K562 (cell line): ENCODE results near the gene ACP4. TPM values are rescaled to one million over a fixed set of nuclear protein-coding genes. Genes with fewer than 3 reads are reported as not detected.

Source experiments
- ARID3A ChIP-seq: IDR thresholded peaks from 2 replicates; pipeline ENCODE4 v1.6.1; 2012; ENCODE audit warnings: low read depth, low read length, improper control_type of control experiment, borderline replicate concordance
- CREB1 ChIP-seq, 2 experiments: sonication (generic) in 1 of 2; formaldehyde crosslinking in 1 of 2; IDR thresholded peaks; 2 replicates each; pipeline versions ENCODE4 v1.6.1 to v1.8.0; 2012 to 2022; ENCODE audit warnings: inconsistent platforms in 1 of 2, mild to moderate bottlenecking in 1 of 2, missing genetic modification reagents in 1 of 2, moderate library complexity in 1 of 2
- FOXP4 ChIP-seq: sonication (generic); formaldehyde crosslinking; IDR thresholded peaks from 2 replicates; pipeline ENCODE4 v1.8.0; 2022; ENCODE audit warnings: mild to moderate bottlenecking, missing genetic modification reagents, borderline replicate concordance
- HNRNPLL ChIP-seq: fragments of 200-400 bp; formaldehyde crosslinking; IDR thresholded peaks from 2 replicates; pipeline ENCODE4 v1.6.1; 2017; ENCODE audit warnings: low read length, low read depth, mild to moderate bottlenecking; ENCODE audit not compliant: poor library complexity, severe bottlenecking
- MAZ ChIP-seq, 2 experiments: fragments of 450-650 bp in 1 of 2; sonication (generic) in 1 of 2; formaldehyde crosslinking; IDR thresholded peaks in 1 of 2; conservative IDR thresholded peaks in 1 of 2; 2 replicates each; pipeline versions ENCODE4 v1.4.0 to v1.5.0; 2020; ENCODE audit warnings: mild to moderate bottlenecking in 1 of 2, missing genetic modification reagents in 1 of 2
- NCOR1 ChIP-seq: fragments of 450-650 bp; IDR thresholded peaks from 2 replicates; pipeline ENCODE4 v1.6.1; 2016; ENCODE audit warnings: mild to moderate bottlenecking, moderate library complexity
- PURB ChIP-seq: sonication (generic); formaldehyde crosslinking; IDR thresholded peaks from 2 replicates; pipeline ENCODE4 v1.9.0; 2021; ENCODE audit warnings: low read depth, mild to moderate bottlenecking, missing genetic modification reagents
- TEAD2 ChIP-seq: fragments of 450-650 bp; IDR thresholded peaks from 2 replicates; pipeline ENCODE4 v1.6.1; 2016; ENCODE audit warnings: missing genetic modification characterization, control low read depth, missing compliant biosample characterization
- ZC3H4 ChIP-seq: sonication (generic); formaldehyde crosslinking; IDR thresholded peaks from 2 replicates; pipeline ENCODE4 v1.9.0; 2021; ENCODE audit warnings: missing genetic modification reagents, borderline replicate concordance
- polyA plus RNA-seq, 8 experiments: library from polyadenylated mRNA; depleted of rRNA in 4 of 8; stranded (reverse) in 5 of 8; unstranded in 3 of 8; fragments of >200 nt; fragmentation: Nextera tagmentation in 2 of 8; fragmentation: Illumina TruSeq in 1 of 8; extraction: Ambion mirVana in 2 of 8; extraction: Trizol in 1 of 8; gene quantifications; 2 replicates each; pipeline versions ENCODE4 v1.2.1 to v1.2.3, GENCODE V29; 2011 to 2014; ENCODE audit warnings: inconsistent platforms in 1 of 8, missing spikeins in 1 of 8
- total RNA-seq, 7 experiments: library from RNA; depleted of rRNA in 6 of 7; stranded (reverse); fragments of >200 nt in 6 of 7; fragmentation: Illumina TruSeq in 2 of 7; extraction: Trizol in 2 of 7; gene quantifications; 2 replicates each; pipeline versions ENCODE4 v1.2.1 to v1.2.3, GENCODE V29; 2011 to 2021; ENCODE audit warnings: low replicate concordance in 1 of 7
- TF ChIP-seq, protein P1 (sequence below), 3 experiments: fragments of 200-800 bp in 1 of 3; fragments of 250-450 bp in 1 of 3; fragments of 450-650 bp in 1 of 3; sonication (Bioruptor Pico) in 1 of 3; sonication (Bioruptor generic) in 1 of 3; formaldehyde crosslinking in 1 of 3; IDR thresholded peaks; 2 replicates each; pipeline versions ENCODE4 v1.6.1 to v1.8.0; 2016 to 2022; ENCODE audit warnings: mild to moderate bottlenecking in 2 of 3, missing genetic modification characterization in 2 of 3, missing compliant biosample characterization in 1 of 3, moderate library complexity in 1 of 3
- TF ChIP-seq, protein P2 (sequence below): sonication (generic); formaldehyde crosslinking; IDR thresholded peaks from 2 replicates; pipeline ENCODE4 v1.8.1; 2023; ENCODE audit warnings: missing genetic modification reagents, mild to moderate bottlenecking, borderline replicate concordance

ACP4 gene
- total and polyA plus RNA-seq, 9 of the 15 experiments (the other 6 are each of a cell fraction or from before 2014, with no cell fraction given) = not detected

DNA sequence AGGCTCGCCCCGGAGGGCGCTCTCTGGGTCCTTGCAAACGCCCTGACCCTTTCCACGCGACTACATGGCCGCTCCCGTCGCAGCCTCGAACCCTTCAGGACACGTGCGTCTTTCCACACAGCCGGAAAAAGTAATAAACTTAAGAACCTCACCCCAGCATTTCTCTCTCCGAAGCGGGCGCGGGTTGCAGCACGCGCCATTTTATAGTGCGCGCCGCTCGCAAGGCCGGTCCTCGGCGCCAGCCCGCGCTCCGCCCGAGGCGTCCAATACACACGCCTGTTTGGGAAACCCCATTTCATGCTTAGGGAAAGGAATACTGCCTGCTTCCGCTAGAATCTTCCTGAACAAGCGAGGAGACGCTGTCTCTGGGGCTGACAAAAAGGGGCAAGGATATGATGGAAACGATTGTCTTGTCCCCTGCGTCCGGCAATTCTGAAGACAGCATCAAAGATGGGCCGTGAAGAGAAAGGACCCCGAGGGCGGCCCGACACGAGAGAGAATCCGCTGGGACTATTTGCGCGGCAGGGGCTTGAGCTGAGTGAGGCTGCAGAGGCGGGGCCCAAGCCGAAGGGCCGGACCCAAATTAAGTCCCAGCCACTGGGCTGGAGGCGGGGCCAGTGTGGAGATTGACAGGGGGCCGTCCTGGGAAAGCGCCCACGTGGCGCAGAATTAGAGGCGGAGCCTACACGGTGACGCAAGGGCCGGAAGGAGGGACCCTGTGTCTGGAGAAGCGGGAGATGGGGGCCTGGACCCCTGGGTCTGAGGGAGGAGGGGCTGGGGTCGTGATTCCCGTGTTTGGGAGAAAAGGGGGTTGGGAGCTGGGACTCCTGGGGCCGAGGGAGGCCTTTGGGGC is 14.4 kb downstream of the ACP4 start (continued):
- TF ChIP-seq ARID3A (no peak), NCOR1 (peak; percentile 49), MAZ (CRISPR knock-in tag; conservative IDR thresholded peaks at IDR 0.05 in 1 of 2, IDR thresholded peaks at IDR 0.05 in 1 of 2) (peak in 1 of 2 experiments; percentile 94), FOXP4 (CRISPR knock-in tag) (no peak), HNRNPLL (peak; percentile 70), ZC3H4 (CRISPR knock-in tag) (no peak), TEAD2 (tag) (no peak), CREB1 (IDR thresholded peaks at IDR 0.05) (peak; percentile 48), CREB1 (CRISPR knock-in tag; IDR thresholded peaks at IDR 0.05) (peak; percentile 64; the same call in 1 of the 2 replicates), PURB (CRISPR knock-in tag) (no peak)
- TF ChIP-seq, protein P1, sequence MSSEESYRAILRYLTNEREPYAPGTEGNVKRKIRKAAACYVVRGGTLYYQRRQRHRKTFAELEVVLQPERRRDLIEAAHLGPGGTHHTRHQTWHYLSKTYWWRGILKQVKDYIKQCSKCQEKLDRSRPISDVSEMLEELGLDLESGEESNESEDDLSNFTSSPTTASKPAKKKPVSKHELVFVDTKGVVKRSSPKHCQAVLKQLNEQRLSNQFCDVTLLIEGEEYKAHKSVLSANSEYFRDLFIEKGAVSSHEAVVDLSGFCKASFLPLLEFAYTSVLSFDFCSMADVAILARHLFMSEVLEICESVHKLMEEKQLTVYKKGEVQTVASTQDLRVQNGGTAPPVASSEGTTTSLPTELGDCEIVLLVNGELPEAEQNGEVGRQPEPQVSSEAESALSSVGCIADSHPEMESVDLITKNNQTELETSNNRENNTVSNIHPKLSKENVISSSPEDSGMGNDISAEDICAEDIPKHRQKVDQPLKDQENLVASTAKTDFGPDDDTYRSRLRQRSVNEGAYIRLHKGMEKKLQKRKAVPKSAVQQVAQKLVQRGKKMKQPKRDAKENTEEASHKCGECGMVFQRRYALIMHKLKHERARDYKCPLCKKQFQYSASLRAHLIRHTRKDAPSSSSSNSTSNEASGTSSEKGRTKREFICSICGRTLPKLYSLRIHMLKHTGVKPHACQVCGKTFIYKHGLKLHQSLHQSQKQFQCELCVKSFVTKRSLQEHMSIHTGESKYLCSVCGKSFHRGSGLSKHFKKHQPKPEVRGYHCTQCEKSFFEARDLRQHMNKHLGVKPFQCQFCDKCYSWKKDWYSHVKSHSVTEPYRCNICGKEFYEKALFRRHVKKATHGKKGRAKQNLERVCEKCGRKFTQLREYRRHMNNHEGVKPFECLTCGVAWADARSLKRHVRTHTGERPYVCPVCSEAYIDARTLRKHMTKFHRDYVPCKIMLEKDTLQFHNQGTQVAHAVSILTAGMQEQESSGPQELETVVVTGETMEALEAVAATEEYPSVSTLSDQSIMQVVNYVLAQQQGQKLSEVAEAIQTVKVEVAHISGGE (CRISPR knock-in tag; IDR thresholded peaks at IDR 0.05) = 0 out of 6 replicates have a peak, but pooled peaks of 1 of the 3 experiments have one; percentile 29
- TF ChIP-seq, protein P2, sequence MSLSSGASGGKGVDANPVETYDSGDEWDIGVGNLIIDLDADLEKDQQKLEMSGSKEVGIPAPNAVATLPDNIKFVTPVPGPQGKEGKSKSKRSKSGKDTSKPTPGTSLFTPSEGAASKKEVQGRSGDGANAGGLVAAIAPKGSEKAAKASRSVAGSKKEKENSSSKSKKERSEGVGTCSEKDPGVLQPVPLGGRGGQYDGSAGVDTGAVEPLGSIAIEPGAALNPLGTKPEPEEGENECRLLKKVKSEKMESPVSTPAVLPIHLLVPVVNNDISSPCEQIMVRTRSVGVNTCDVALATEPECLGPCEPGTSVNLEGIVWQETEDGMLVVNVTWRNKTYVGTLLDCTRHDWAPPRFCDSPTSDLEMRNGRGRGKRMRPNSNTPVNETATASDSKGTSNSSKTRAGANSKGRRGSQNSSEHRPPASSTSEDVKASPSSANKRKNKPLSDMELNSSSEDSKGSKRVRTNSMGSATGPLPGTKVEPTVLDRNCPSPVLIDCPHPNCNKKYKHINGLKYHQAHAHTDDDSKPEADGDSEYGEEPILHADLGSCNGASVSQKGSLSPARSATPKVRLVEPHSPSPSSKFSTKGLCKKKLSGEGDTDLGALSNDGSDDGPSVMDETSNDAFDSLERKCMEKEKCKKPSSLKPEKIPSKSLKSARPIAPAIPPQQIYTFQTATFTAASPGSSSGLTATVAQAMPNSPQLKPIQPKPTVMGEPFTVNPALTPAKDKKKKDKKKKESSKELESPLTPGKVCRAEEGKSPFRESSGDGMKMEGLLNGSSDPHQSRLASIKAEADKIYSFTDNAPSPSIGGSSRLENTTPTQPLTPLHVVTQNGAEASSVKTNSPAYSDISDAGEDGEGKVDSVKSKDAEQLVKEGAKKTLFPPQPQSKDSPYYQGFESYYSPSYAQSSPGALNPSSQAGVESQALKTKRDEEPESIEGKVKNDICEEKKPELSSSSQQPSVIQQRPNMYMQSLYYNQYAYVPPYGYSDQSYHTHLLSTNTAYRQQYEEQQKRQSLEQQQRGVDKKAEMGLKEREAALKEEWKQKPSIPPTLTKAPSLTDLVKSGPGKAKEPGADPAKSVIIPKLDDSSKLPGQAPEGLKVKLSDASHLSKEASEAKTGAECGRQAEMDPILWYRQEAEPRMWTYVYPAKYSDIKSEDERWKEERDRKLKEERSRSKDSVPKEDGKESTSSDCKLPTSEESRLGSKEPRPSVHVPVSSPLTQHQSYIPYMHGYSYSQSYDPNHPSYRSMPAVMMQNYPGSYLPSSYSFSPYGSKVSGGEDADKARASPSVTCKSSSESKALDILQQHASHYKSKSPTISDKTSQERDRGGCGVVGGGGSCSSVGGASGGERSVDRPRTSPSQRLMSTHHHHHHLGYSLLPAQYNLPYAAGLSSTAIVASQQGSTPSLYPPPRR (CRISPR knock-in tag) = no peak
